Activated T-helper 1 cell treated with anti-CD3 and anti-CD28 coated beads, Interleukin-12 subunit alpha, Interleukin-12 subunit beta, Interleukin-2, Interleukin-4 antibody, amounts not matched to agents 30 ng/mL and 10 ng/mL and 1 ng/mL, durations not matched to agents 14 hours and 24 hours and 36 hours (primary cell): ENCODE results near the gene IGHMBP2. TPM values are rescaled to one million over a fixed set of nuclear protein-coding genes. Genes with fewer than 3 reads are reported as not detected.
A peak's percentile ranks its signal among the peaks of the same experiment; 100 is the strongest.
"Not testable (repeated sequence)": the region's sequence is repeated elsewhere in the genome, so short reads cannot be mapped to it uniquely, and the experiment has no call there.

ENCODE experiments used
- DNase-seq: peaks from one replicate; pipeline ENCODE4 v3.0.0; 2021; ENCODE audit warnings: low spot score
- H3K27ac Mint-ChIP-seq: one replicate; pipeline ENCODE4 v1.8.0; 2021; ENCODE audit warnings: mild to moderate bottlenecking, mixed read lengths
- H3K27me3 Mint-ChIP-seq: one replicate; pipeline ENCODE4 v1.8.0; 2022; ENCODE audit warnings: mild to moderate bottlenecking, moderate library complexity, mixed read lengths; ENCODE audit not compliant: insufficient read depth
- H3K36me3 Mint-ChIP-seq: one replicate; pipeline ENCODE4 v1.8.0; 2021; ENCODE audit warnings: low read depth, mixed read lengths
- H3K4me1 Mint-ChIP-seq: one replicate; pipeline ENCODE4 v1.8.0; 2021; ENCODE audit warnings: low read depth, mixed read lengths
- H3K4me3 Mint-ChIP-seq: one replicate; pipeline ENCODE4 v1.8.0; 2021; ENCODE audit warnings: mild to moderate bottlenecking, moderate library complexity, mixed read lengths
- H3K9me3 Mint-ChIP-seq: one replicate; pipeline ENCODE4 v1.8.0; 2021; ENCODE audit warnings: mixed read lengths
- intact Hi-C: fragments of 100-400 bp; cut with micrococcal nuclease; formaldehyde crosslinking; loops from one replicate; pipeline ENCODE4 v1.15.1; 2024
- total RNA-seq: library from RNA; stranded (reverse); gene quantifications from 2 replicates; pipeline ENCODE4 v1.2.3, GENCODE V29; 2022

IGHMBP2 gene
- total RNA-seq, result 39.0 and 42.3 TPM in 2 replicates

DNA sequence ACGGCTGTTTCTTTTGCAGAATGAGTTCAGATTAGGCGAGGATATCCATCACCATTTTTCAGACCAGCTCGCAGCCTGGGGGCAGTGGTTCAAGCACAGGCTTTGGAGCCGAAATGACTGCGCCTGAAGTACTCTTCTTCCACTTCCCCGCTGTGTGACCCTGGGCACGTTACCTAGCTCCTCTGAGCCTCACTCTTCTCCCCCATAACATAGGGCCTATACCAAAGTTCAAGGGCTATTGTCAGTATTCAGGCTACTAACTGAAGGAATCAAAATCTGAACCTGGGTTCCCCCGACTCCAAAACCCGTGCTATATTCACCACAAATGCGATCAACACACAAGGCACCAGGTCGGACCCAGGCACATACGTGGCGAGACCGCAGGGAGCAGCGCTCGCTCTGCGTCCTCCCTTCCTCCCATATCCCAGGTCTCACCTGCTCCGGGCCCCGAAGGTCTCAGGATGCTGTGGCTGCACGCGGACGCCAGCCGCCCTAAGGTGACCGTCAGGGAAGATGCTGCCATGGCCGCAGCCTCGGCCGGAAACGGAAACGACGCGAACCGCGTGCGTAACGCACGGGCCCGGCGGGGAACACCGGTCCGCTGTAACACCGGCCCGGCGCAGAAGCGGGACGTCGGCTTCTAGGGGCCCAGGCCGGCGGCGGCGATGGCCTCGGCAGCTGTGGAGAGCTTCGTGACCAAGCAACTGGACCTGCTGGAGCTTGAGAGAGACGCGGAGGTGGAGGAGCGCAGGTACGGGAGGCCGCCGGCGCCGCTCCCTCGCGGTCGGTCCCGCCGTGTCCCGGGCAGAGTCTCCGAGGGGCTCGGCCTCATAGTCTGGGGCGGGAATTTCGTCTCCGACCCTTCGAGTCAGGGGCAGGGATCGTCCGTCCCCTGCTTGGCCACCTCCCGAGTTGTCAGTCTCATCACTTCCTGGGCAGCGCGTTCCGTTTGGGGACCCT is at the start of gene IGHMBP2, which contains the start of gene MRPL21:
TSS of gene IGHMBP2 (plus strand) at position 604 of the 960 bp plus-strand sequence. CDS start at position 666, 62 bp downstream.
TSS of gene MRPL21 (minus strand) at position 545 of the 960 bp plus-strand sequence. CDS start at position 523, 22 bp downstream.
- intact Hi-C loops, result loop anchor here (1.0 to 5.0 kb wide), 7 partner anchors 60 to 774 kb away; partner anchors contain the start of genes LTO1, TESMIN and TPCN2
- peak; percentile 85 for DNase-seq
- Mint-ChIP-seq H3K27ac (peak within 1 kb of the TSS; percentile 89), H3K9me3 (no peaks in the 10 kb centered on the region), H3K27me3 (no peaks in the 10 kb centered on the region), H3K4me1 (peaks cover 42% of the 10 kb centered on the region), H3K36me3 (peaks cover 32% of the 10 kb centered on the region), H3K4me3 (peak within 1 kb of the TSS; percentile 96)

DNA sequence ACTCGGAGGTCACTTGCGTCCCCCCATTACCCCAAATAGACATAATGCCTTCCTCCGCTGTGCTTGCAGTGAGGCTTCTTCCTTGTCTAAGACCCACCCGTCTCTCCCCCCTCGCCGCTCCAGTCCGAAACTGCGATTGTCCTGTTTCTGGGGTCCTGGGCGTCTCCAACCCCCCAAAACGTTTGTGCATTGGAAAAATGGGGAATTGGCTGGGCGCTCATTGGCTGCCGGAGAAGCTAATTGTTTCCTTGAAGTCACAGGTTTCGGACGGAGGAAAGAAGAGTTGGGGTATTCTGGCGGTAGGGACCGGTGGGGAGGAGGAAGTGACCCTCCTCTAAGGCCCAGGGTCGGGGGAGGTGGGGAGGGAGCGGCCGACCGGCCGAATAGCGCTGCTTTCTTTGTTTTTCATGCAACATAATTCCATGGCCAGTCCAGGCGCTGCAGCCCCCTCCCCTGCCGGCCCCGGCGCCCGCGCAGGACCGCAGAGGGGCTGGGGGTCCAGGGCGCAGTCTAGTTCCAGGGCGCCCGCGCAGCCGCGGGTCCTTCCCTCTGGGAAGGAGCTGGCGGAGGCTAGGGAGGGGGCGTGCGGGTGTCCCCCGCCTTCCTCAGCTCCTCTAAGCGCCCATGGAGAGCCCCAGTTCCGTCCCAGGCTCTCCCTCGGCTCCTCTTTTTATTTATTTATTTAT is 49.3 kb upstream of the IGHMBP2 start:
- Mint-ChIP-seq H3K27me3 (peaks cover 27% of the 10 kb centered on the region), H3K4me3 (no peak overlapping the region), H3K36me3 (no peaks in the 10 kb centered on the region), H3K4me1 (no peaks in the 10 kb centered on the region), H3K9me3 (no peaks in the 10 kb centered on the region), H3K27ac (no peak overlapping the region)
- intact Hi-C loops, result no loop called here
- no peak for DNase-seq

DNA sequence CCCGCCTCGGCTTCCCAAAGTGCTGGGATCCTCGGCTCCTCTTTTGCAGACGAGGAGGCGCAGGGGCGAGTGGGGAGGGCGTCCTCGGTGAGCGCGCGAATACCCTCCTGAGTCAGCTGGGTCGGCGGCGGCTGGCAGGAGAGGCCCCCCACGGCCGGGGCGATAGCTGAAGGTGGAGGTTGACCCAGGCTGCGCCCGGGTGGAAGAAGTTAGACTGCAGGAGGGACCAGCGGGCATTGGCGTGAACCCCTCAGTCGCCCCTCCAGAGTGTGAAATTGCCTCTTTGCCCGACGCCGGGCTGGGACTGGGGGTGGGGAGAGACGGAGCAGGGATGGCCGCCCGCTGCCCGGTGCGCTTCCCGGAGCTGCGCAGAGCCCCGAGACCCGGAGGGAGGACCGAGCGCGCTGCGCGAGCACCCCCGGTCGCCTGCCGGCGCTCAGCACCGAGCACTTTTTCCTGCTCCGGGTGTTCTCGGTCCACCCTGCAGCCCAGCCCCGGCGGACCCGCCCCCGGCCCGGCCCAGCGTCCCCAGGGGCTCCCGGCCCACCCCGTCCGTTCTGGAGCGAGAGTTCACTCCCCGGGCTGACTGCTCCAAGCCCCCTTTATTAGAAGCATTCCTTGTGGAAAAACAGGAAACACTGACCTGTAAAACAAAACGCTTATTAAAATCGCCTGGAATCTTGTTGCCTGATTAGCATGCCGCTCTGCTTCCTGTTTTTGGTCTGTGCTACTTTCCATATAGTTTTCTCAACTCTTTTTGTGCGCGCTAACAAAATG is 48.3 kb upstream of the IGHMBP2 start:
- intact Hi-C loops, result no loop called here
- DNase-seq, result no peak
- H3K27ac Mint-ChIP-seq, result no peak overlapping the region
- peaks cover 27% of the 10 kb centered on the region for H3K27me3 Mint-ChIP-seq
- no peaks in the 10 kb centered on the region for H3K9me3 Mint-ChIP-seq
- no peak overlapping the region for H3K4me3 Mint-ChIP-seq
- H3K36me3 Mint-ChIP-seq, result no peaks in the 10 kb centered on the region
- H3K4me1 Mint-ChIP-seq, result no peaks in the 10 kb centered on the region

DNA sequence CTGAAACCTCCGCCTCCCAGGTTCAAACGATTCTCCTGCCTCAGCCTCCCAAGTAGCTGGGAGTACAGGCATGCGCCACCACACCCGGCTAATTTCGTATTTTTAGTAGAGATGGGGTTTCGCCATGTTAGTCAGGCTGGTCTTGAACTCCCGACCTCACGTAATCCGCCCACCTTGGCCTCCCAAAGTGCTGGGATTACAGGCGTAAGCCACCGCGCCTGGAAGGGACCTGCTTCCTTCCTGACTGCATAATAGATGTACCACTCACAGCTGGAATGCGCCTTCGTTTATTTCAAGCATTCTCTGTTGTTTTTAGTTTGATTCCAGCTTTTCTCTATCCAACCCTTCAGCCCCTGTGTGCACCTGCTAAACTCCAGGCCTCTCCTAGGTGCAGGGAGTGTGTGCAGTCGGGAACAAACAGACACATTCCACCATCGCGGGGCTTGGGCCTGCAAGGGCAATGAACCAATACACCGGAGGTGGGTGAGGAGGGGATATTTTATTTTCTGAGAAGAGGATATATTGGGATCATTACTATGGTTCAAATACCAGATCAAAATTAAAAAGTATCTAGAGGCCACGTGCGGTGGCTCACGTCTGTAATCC is 47.2 kb upstream of the IGHMBP2 start:
- H3K4me1 Mint-ChIP-seq, H3K4me3 Mint-ChIP-seq, H3K36me3 Mint-ChIP-seq, intact Hi-C loops, H3K9me3 Mint-ChIP-seq, H3K27ac Mint-ChIP-seq, DNase-seq: not testable (repeated sequence)
- peaks cover 27% of the 10 kb centered on the region for H3K27me3 Mint-ChIP-seq

DNA sequence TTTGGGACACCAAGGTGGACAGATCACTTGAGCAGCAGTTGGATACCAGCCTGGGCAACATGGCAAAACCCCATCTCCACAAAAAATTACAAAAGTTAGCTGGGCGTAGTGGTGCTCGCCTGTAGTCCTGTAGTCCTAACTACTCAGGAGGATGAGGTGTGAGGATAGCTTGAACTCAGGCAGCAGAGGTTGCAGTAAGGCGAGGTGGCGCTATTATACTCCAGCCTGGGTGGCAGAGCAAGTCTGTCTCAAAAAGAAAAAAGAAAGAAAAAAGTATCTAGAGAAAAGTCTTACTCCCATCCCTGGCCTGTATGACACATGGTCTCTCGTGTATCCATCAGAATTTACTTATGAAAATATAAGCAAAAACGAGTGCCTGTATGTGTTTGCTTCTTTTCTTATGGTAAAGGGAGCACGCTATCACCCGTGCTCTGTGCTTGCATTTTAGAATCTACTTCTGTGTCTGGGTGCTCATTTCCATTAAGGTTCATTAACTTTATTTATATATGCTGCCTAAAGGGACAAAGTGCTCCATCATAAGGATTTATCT is 46.6 kb upstream of the IGHMBP2 start:
- H3K4me3 Mint-ChIP-seq, result no peak overlapping the region
- peaks cover 27% of the 10 kb centered on the region for H3K27me3 Mint-ChIP-seq
- intact Hi-C loops, result no loop called here
- DNase-seq, result no peak
- H3K36me3 Mint-ChIP-seq, result no peaks in the 10 kb centered on the region
- H3K4me1 Mint-ChIP-seq, result no peaks in the 10 kb centered on the region
- no peak overlapping the region for H3K27ac Mint-ChIP-seq
- no peaks in the 10 kb centered on the region for H3K9me3 Mint-ChIP-seq

DNA sequence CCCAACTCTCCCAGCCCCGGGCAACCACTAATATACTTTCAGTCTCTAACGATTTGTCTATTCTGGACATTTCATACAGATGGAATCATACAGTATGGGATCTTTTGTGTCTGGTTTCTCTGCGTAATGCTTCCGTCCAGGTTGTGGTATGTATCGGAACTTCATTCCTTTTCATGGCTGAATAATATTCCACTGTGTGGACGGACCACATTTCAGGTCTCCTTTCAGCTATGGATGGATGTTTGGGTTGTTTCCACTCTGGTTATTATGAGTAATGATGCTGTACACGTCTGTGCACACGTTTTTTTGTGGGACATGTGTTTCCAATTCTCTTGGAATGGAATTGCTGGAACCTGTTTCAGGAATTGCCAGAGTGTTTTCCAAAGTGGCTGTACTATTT is 44.6 kb upstream of the IGHMBP2 start:
- intact Hi-C loops, result no loop called here

GRCh38 chr11:68862421-68862820 is 41.3 kb upstream of the IGHMBP2 start:
- no peak overlapping the region for H3K4me3 Mint-ChIP-seq
- no peaks in the 10 kb centered on the region for H3K9me3 Mint-ChIP-seq
- intact Hi-C loops, result no loop called here
- H3K27ac Mint-ChIP-seq, result no peak overlapping the region
- peaks cover 1% of the 10 kb centered on the region for H3K36me3 Mint-ChIP-seq
- no peak for DNase-seq
- H3K27me3 Mint-ChIP-seq, result peaks cover 4% of the 10 kb centered on the region
- no peaks in the 10 kb centered on the region for H3K4me1 Mint-ChIP-seq

More for the DNA sequence above, 44.6 kb upstream of the IGHMBP2 start:
- Mint-ChIP-seq H3K27ac (no peak overlapping the region), H3K9me3 (no peaks in the 10 kb centered on the region), H3K36me3 (no peaks in the 10 kb centered on the region), H3K4me1 (no peaks in the 10 kb centered on the region), H3K27me3 (peaks cover 17% of the 10 kb centered on the region), H3K4me3 (no peak overlapping the region)
- DNase-seq, result no peak

- intact Hi-C loops, result no loop called here
- Mint-ChIP-seq H3K4me3 (no peak overlapping the region), H3K36me3 (peaks cover 1% of the 10 kb centered on the region), H3K27ac (no peak overlapping the region), H3K27me3 (peaks cover 4% of the 10 kb centered on the region), H3K4me1 (no peaks in the 10 kb centered on the region), H3K9me3 (no peaks in the 10 kb centered on the region)
- DNase-seq, result no peak
These were observed 40.0 kb upstream of the IGHMBP2 start for GRCh38 chr11:68863553-68864265.

GRCh38 chr11:68865241-68865640 is 38.5 kb upstream of the IGHMBP2 start:
- H3K4me1 Mint-ChIP-seq, result peaks cover 9% of the 10 kb centered on the region

DNA sequence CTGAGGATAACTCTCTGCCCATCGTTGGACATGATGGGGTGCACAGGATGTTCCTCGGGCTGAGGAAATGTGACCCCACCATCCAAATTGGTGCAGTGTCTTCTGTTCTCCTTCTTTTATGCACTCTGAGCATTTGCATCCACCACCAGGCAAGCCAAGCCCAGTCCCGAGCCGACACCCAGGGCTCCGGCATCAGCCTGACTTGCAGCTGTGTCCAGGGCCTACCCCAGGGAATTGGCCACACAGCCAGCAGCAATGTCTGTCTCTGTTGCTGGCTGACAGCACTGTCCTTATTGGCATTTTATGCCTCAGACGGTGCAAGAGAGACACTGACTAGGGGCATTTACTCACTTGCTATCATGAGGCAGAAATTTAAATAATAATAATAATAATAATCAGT is 36.6 kb upstream of the IGHMBP2 start:
- Mint-ChIP-seq H3K4me1 (peaks cover 10% of the 10 kb centered on the region), H3K27me3 (peaks cover 19% of the 10 kb centered on the region), H3K9me3 (no peaks in the 10 kb centered on the region), H3K27ac (no peak overlapping the region), H3K36me3 (peaks cover 1% of the 10 kb centered on the region), H3K4me3 (no peak overlapping the region)
- no peak for DNase-seq
- intact Hi-C loops, result no loop called here

More at GRCh38 chr11:68865241-68865640, 38.5 kb upstream of the IGHMBP2 start:
- Mint-ChIP-seq H3K4me3 (no peak overlapping the region), H3K27ac (no peak overlapping the region), H3K36me3 (peaks cover 1% of the 10 kb centered on the region), H3K9me3 (no peaks in the 10 kb centered on the region), H3K27me3 (peaks cover 17% of the 10 kb centered on the region)
- intact Hi-C loops, result no loop called here
- DNase-seq, result no peak

DNA sequence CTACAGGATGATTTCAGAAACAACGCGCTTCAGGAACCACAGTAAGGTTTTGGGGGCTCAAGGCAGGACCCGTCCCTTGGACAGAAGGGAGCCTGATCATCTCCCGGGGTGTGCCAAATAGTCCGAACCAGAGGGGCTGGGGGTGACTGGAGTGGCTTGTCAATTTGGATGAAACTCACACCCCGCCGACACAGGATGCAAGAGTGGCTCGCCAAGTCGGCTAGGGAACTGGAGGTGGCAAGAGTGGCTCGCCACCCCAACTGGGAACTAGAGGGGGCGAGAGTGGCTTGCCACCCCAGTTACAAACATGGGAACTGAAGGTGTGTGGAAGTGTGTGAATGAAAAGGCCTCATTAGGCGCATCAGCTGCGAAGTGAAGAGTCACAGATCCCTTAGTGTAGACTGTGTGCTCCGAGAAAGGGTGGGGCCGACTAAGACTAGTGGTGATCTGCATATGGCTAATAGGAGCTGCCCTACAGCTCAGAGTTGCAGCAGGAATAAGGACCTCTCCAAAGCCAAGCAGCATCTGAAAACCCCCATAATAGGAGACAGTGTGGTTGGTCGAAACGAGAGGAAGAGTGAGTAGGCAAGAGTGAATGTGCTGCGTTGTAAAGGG is 35.4 kb upstream of the IGHMBP2 start:
- Mint-ChIP-seq H3K9me3 (no peaks in the 10 kb centered on the region), H3K27ac (no peak overlapping the region), H3K36me3 (peaks cover 1% of the 10 kb centered on the region), H3K27me3 (peaks cover 28% of the 10 kb centered on the region), H3K4me1 (peaks cover 10% of the 10 kb centered on the region), H3K4me3 (no peak overlapping the region)
- intact Hi-C loops, result no loop called here
- no peak for DNase-seq
